AG10803 (cell line): ENCODE results near the gene OPN1SW.

ENCODE experiments used
- DNase-seq: peaks from one replicate; pipeline ENCODE4 v3.0.0; 2010; ENCODE audit warnings: low read depth
- H3K4me3 ChIP-seq: 2 replicates; pipeline ENCODE4 v1.5.1; 2011; ENCODE audit warnings: mild to moderate bottlenecking, low read length, control low read depth
- TF ChIP-seq, protein P1 (sequence below): conservative IDR thresholded peaks from 2 replicates; pipeline ENCODE4 v1.5.1; 2011; ENCODE audit warnings: mild to moderate bottlenecking, low read length, control low read depth, inconsistent platforms

OPN1SW gene

GRCh38 chr7:128726737-128727072, 48.9 kb downstream of the OPN1SW start:
- H3K4me3 ChIP-seq = no peak overlapping the region
- TF ChIP-seq, protein P1, sequence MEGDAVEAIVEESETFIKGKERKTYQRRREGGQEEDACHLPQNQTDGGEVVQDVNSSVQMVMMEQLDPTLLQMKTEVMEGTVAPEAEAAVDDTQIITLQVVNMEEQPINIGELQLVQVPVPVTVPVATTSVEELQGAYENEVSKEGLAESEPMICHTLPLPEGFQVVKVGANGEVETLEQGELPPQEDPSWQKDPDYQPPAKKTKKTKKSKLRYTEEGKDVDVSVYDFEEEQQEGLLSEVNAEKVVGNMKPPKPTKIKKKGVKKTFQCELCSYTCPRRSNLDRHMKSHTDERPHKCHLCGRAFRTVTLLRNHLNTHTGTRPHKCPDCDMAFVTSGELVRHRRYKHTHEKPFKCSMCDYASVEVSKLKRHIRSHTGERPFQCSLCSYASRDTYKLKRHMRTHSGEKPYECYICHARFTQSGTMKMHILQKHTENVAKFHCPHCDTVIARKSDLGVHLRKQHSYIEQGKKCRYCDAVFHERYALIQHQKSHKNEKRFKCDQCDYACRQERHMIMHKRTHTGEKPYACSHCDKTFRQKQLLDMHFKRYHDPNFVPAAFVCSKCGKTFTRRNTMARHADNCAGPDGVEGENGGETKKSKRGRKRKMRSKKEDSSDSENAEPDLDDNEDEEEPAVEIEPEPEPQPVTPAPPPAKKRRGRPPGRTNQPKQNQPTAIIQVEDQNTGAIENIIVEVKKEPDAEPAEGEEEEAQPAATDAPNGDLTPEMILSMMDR = no peak
- DNase-seq = no peak

- DNase-seq = no peak
- no peak overlapping the region for H3K4me3 ChIP-seq
- TF ChIP-seq, protein P1 = no peak
These were observed 49.4 kb downstream of the OPN1SW start for GRCh38 chr7:128726059-128726736.

GRCh38 chr7:128725531-128725930, 50.1 kb downstream of the OPN1SW start:
- TF ChIP-seq, protein P1 = no peak
- DNase-seq = no peak
- no peak overlapping the region for H3K4me3 ChIP-seq

GRCh38 chr7:128724743-128725142, 50.9 kb downstream of the OPN1SW start:
- DNase-seq = no peak
- TF ChIP-seq, protein P1 = no peak
- H3K4me3 ChIP-seq = no peak overlapping the region
